NOMO-1 treated with DMSO at 0.1 percent for 48 hours (cell line): ENCODE data around the gene DEFB129.
A peak's percentile ranks its signal among the peaks of the same experiment; 100 is the strongest.
"Not testable (repeated sequence)": the region's sequence is repeated elsewhere in the genome, so short reads cannot be mapped to it uniquely, and the experiment has no call there.

Experiments
- DNase-seq: peaks from one replicate; lab custom pipeline; 2025; ENCODE audit not compliant: unreplicated experiment; lab: John Stamatoyannopoulos, UW

Gene DEFB129, protein sequence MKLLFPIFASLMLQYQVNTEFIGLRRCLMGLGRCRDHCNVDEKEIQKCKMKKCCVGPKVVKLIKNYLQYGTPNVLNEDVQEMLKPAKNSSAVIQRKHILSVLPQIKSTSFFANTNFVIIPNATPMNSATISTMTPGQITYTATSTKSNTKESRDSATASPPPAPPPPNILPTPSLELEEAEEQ

DNA sequence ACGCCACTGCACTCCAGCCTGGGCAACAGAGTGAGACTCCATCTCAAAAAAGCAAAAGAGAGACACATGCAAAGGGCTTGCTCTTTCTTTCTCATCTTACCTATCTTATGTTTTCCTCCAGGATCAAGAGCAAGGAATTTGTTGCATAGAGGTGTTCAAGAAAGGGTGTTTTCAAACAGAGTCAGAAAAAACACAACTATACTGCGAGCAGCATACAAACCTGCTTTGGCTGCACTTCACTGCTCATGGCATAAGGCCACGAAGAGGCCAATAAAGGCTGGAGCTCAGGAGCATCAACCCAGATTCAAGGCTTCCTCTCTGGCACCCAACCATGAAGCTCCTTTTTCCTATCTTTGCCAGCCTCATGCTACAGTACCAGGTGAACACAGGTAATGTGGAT is at the start of gene DEFB129:
DEFB129 (plus strand) TSS at position 301 of the 400 bp plus-strand sequence; CDS start at position 332, 31 bp downstream.
- no peak for DNase-seq

DNA sequence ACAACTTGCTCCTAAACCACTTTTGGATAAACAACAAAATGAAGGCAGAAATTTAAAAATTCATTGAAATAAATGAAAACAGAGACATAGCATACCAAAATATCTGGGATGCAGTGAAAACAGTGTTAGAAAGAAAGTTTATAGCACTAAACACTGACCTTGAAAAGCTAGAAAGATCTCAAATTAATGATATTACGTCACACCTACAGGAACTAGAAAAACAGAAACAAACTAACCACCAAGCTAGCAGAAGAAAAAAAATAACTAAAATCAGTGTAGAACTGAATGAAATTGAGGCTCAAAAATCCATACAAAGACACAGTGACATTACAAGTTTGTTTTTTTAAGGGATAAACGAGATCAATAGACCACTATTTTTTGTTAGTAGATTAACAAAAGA is 42.8 kb upstream of the DEFB129 start:
- no peak for DNase-seq

DNA sequence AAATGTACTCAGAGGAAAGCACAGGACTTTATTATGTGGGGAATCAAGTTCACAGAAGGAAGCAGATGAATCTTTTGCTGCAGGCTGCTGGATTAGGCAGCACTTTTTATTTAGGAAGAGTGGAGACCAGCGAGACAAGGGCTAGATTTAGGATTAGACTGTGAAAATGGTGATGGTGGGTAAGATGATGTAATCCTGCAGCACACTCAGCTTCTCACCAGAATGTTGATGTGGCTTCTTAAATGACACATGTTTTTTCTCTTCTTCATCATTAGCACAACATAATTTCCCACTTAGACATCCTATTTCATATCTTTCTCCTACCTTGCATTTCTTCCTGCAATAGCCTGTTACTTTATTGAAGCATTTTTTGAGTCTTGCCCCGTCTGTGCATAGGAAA is 39.3 kb upstream of the DEFB129 start:
- DNase-seq, result no peak

DNA sequence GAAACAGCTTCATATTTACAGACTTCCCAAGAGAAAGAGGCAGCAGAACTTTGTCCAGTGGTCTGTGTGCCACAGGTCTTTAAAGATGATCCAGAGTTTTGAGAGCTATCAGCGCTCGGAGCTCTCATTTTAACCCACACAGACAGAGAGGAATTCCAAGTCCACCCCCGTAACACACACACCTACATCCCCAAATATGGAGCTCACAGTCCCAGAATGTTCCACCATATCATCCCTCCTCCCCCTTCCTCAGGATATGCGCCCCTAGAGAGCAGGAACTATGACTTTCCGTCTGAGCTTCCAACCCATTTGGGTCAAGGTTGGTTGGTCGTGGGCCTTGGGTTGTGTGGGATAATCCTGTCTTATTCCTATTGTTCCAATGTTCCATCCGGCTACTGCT is 37.4 kb upstream of the DEFB129 start, which contains the start of gene DEFB128:
DEFB128 (minus strand) TSS at position 101 of the 400 bp plus-strand sequence; CDS start at position 13, 88 bp downstream.
- DNase-seq, result no peak

DNA sequence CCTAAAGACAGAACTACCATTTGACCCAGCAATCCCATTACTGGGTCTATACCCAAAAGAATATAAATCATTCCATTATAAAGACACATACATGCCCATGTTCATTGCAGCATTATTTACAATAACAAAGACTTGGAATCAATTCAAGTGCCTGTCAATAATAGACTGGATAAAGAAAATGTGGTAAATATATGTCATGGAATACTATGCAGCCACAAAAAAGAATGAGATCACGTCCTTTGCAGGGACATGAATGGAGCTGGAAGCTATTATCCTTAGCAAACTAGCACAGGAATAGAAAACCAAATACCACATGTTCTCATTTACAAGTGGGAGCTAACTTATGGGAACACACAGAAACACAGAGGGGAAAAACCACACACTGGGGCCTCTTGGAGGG is 28.8 kb upstream of the DEFB129 start:
- no peak for DNase-seq

DNA sequence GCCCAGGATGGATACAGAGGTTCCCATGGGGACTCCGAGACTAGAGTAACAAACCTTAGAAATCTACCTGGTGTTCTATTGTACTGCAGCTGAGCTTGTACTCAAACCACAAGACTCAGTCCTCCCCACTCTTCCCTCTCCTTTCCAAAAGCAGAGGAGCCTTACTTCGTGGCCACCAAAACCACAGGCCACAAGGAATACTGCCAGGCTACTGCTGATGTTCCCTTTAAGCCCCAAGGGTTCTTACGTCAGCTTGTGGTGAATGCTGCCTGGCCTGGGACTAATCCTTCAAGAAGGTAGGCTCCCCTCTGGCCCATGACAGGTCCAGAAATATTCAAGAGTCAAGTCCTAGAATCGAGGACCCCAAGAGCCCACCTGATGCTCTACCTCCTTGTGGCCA is 27.1 kb upstream of the DEFB129 start:
- DNase-seq, result no peak

DNA sequence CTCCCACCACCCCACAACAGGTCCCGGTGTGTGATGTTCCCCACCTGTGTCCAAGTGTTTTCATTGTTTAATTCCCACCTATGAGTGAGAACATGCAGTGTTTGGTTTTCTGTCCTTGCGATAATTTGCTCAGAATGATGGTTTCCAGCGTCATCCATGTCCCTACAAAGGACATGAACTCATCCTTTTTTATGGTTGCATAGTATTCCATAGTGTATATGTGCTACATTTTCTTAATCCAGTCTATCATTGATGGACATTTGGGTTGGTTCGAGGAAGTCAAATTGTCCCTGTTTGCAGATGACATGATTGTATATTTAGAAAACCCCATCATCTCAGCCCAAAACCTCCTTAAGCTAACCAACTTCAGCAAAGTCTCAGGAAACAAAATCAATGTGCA is 23.4 kb upstream of the DEFB129 start:
- not testable (repeated sequence) for DNase-seq

DNA sequence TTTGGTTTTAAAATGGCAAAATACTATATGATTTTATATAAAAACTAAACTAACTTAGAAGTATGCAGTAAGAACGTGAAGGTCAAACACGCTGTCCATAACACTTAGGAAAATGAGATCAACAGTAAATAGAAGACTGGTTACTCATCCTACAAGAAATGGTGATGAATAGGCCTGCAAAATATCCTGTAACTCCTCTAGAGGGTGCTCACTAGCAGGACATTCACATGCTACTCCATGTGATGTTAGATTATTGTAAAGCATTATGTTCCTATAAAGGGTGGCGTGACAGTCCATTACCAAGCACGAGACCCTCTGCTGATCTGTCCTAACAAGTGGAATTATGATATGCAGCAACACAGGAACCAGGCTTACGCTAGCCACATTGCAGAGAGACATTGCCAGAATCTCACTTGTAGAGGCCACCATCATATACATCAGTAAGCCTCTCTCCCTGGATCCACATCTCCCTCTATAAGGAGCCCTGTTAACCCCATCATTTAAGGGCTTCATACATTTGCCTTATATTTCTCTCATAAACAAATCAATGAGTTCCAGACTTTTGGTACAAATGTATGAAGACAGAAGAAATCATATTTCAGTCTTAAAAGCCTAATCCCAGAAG is 18.0 kb upstream of the DEFB129 start:
- DNase-seq, result peak; percentile 61

DNA sequence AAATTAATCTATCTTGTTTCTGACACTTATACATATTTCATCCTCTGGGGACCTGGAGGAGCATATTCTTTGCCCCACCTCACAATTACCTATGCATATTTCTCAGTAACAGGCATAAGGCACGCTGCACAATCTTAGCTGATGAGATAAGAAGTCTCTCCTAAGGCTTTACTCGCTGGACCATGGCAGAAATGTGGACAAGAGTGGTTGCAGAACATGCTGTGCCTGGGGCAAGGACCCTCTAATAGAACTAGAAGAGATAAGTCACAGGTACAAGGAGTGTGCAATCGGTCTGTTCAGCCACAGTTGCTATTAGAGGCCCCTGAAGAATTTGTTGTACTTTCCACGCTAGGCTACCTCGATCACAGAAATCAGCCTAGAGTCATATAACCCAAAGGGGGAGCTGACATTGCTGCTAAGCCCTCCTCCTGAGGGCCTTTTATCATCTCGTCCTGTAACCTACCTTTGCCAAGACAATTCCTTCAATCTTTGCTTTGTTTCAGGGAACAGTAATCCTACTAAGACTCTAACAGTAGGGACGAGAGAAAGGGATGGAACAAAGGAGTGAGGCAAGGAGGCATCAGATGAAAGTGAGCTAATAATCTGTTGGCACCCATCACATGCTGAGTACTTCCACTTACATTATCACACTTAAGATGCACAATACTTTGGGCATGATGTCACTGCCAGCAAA is 16.1 kb upstream of the DEFB129 start:
- no peak for DNase-seq

DNA sequence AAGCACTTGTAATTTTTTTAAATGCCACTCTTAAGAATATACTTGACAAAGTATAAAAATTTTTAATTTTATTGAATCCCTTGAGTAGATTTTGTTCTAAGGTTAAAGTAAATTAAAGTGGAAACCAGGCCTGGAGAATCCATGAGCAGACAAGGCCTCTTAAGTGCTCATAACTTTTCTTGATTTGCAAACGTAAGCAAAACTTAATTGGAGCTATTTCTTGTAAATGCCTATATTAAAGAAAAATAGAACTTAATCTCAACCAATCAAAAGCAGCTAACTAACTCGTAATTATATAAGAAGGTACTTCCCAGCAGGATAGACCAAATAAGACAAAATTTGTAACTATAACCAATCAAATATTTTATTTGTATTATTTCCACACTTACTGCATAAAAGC is 12.7 kb upstream of the DEFB129 start:
- DNase-seq, result no peak

DNA sequence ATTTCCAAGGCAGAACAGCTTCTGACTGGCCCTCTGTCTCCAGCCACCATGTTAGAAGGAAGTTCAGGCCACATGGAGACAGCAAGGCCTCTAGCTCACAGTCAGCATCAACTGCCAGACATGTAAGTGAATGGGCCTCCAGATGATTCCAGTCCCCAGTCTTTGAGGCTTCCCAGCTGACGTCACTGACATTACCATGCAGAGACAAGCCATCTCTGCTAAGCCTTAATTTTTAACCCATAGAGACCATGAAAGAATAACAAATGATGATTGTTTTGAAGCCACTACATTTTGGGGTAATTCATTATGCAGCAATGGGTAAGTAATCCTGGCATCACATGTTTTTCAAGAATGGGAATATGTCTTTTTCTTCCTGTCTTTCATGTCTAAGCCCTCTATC is 11.3 kb upstream of the DEFB129 start:
- DNase-seq, result no peak

DNA sequence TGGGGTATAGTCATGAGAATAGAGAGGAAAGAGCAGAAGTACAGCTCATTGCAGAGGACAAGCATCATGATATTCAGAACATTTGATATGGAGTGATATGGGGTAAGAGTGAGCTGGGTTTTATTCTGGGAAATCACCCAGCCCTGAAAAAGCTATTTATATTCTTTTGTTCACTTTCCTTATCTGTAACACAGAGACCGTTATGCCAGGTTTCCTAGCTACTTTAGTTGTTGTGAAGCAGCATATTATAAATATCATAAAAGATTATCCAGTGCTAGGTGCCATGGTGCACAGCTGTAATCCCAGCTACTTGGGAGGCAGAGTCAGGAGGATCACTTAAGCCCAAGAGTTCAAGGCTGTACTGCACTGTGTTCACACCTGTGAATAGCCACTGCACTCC is 9.8 kb upstream of the DEFB129 start:
- no peak for DNase-seq

DNA sequence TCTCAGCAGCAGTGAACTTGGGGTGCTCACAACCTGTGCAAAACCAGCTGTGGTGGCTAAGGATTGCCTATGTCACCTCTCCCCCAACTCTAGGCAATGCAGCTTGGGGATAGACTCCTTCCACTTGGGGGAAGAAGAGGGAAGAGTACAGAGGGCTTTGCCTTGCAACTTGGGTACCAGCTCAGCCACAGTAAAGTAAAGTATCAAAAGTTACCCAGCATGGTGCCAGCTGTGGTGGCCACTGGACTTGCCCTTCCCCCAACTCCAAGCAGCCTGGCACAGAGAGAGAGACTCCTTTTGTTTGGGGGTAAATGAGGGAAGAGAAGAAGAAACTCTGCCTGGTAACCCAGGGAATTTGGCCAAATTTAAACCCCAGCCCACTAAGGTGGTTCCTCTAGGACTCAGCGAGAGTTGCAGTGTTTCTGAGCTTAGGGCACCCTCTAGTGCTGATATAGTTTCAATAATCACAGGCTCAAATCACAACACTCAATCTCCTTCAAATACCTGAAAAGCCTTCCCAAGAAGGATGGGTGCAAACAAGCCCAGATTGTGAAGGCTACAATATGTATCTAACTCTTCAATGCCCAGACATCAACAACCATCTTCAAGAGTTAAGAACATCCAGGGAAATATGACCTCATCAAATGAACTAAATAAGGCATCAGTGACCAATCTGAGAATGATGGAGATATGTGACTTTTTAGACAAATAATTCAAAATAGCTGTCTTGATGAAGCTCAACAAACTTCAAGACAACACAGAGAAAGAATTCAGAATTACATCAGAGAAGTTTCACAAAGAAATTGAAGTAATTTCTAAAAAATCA is 7.6 kb upstream of the DEFB129 start:
- DNase-seq, result no peak

DNA sequence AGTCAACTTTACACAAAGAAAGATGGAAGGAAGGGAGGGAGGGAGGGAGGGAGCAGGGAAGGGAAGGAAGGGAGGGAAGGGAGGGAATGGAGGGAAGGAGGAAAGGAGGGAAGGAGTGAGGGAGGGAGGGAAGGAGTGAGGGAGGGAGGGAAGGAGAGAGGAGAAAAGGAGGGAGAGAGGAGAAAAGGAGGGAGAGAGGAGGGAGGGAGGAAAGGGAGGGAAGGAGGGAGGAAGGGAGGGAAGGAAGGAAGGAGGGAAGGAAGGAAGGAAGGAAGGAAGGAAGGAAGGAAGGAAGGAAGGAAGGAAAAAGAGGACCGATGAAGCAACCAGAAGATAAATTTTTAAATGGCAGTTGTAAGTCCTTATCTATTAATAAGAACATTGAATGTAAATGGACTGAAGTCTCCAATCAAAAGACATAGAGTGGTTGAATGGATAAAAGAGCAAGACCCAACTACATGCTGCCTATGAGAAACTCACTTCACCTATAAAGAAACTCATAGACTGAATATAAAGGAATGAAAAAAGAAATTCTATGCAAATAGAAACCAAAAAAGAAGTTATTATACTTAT is 5.7 kb upstream of the DEFB129 start:
- no peak for DNase-seq

DNA sequence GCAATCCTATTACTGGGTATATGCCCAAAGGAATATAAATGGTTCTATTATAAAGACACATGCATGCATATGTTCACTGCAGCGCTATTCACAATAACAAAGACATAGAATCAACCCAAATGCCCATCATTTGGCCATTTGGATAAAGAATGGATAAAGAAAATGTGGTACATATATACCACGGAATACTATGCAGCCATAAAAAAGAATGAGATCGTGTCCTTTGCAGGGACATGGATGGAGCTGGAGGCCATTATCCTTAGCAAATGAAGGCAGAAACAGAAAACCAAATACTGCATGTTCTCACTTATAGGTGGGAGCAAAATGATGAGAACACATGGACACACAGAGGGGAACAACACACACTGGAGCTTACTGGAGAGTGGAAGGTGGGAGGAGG is 1.2 kb upstream of the DEFB129 start:
- not testable (repeated sequence) for DNase-seq

DNA sequence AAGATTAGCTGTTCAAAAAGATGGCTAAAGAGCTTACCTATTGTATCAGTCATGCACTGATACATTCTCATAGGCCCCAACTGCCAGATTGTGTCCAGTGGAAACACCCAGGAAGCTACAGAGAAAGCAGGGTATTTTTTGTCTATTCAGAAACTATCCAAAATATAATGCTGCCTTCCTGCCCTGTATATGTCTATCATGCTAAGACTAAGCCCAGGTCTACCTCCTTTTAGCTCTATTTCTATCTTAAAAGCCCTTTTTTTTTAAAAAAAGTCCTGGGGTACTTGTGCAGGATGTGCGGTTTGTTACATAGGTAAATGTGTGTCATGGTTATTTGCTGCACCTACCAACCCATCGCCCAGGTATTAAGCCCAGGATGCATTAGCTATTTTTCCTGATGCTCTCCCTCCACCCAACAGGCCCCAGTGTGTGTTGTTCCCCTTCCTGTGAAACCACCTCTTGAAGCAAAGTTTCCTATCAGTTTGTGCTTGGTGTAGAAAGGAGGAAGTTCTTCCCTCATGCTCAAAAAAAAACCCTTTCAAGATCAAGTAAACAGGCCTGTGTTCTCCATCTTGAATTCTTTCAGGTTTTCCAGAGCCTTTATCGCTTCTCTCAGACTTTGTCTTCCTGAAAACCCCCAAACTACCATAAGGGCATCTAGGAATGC is 514 bp downstream of the DEFB129 start:
- DNase-seq, result peak; percentile 77

DNA sequence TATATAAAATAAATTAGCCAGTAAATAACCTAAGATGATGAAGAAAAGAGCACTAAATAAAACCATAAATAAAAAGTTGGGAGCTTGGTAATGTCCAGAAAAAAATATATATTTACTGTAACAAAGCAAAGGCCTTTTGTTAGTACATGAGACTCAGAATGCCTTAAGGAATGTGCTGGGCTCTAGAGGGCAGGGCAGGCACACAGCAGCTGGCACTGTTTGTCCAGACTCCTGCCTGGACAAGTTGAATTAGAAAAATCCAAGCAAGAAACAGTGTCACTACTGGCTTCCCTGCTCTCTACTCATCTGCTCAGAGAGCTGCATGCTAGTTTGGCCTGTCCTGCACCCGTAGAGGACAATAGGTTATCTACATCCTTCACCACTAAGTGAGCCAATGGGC is 8.8 kb downstream of the DEFB129 start:
- DNase-seq, result no peak

DNA sequence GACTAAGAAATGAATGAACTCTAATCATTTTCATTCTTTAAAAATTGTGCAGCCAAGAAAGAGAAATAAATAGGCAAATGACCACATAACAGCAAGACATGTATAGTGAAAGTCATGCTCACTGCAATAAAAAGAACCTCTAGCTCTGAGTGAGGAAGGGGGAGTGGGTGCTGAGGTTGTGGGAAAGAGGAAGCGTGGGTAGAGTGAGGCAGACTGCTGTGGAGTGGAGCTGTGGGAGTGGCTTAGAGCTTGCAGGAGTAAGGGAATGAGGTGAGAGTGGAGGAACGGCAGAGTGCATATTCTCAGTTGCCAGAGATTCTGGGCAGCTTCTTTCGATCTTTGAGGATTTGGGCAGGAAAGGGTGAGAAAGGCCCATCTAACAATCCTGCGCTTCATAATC is 10.4 kb downstream of the DEFB129 start:
- peak; percentile 68 for DNase-seq

DNA sequence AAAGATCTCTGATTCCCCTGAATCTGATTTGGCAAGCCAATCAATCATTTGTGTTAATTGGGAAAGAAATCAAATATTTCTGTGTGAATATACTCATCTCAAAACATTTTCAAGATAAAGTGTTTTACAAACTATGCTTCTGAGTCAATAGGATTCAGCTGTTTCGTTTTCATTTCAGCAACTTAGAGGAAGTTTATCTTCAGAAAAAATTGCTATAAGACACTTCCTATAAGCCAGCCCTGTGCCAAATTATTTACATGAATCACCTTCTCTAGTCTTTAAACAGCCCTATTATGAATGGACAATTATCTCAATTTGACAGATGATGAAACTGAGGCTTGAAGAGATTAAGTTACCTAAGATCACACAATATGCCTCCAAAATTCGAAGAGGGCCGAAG is 10.9 kb downstream of the DEFB129 start:
- DNase-seq, result peak; percentile 71

DNA sequence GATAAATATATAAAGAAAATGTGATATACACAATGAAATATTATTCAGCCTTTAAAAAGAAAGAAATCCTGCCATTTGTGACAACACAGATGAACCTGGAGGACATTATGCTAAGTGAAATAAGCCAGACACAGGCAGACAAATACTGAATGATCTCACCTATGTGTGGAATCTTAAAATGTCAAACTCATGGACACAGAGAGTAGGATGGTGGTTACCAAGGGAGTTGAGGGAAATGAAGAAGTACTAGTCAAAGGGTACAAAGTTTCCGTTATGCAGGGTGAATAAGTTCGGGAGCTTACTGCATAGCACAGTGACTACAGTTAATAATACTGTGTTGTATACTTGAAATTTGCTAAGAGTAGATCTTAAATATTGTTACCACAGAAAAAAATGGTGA is 15.8 kb downstream of the DEFB129 start:
- no peak for DNase-seq

DNA sequence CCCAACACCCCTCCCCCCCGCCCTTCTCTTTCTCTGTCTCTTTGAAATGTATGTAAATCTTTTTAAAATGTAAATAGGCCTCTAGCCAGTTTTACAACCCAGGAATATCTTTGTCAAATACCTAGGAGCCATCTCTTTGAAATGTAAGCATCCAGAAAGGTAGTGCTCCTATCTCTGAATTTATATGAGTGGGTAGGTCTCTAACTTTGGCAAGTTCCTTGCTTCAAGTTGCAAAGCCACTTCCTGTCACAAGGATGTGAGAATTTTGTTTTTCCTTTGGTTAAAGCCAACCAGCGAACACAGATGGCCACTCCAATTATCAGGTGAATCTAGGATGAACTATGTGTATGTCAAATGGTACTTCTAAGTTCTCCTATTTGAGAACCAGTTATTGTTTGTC is 24.3 kb downstream of the DEFB129 start:
- no peak for DNase-seq
